Measurements from ENCODE around the gene CYTL1.
"Not testable (repeated sequence)": the region's sequence is repeated elsewhere in the genome, so short reads cannot be mapped to it uniquely, and the experiment has no call there.

CYTL1 gene

DNA sequence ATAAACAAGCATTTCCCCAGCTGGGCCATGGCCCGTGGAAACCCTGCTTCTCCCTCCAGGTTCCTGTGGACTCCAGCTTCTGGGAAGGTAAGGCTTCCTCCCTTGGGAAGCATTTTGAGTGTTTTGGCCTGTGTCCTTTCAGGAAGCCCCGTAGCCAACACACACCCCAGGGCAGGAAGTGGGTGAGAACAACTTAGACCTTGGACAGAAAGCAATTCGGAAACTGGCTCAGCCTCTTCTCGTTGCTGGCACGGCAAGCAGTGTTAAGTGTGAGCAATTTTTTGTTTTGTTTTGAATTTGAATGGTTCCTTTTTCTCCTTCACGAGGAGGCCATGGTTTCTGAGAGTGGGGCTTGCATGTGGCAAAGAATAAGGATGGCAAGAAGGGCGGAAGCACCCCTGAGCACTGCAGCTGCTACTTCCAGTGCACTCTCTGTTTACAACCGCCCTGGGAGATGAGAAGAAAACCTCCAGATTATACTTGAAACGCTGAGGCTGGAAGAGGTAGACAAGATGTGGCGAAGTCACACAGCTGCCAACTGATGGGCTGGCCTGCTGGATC is 14.1 kb upstream of the CYTL1 start:
- DNase-seq (ENCODE audit: low spot score), result no peak

DNA sequence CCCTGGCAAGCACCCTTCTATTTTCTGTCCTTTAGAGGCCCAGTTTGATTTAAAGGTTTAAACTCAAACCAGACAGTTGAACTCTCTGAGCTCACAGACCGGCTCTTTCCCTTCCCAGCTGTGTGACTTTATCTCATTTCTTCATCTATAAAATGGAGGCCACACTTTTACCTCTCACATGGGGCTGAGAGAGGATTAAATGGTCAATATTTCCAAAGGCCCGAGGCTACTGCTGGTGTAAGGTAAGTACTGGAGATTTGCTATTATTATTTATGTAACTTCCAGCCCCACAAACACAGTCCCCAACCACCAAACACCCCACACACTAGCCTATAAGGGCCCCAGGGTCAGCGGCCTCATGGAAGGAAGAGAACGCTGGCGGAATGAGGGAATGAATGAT is 13.6 kb upstream of the CYTL1 start:
- DNase-seq (ENCODE audit: low spot score), result no peak

DNA sequence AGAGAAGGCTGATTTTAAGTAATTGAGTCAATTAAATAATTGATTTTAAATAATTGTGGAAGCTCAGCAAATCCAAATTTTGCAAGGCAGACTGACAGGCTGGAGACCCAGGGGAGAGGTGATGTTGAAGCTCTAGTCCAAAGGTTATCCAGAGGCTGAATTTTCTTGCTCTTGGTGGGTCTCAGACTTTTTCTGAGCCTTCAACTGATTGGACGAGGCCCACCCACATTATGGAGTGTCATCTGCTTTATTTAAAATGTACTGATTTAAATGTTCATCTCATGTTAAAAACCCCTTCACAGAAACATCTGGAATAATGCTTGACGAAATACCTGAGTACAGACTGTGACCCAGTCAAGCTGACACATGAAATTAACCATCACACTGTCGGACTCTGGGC is 11.7 kb upstream of the CYTL1 start:
- no peak for DNase-seq (ENCODE audit: low spot score)

DNA sequence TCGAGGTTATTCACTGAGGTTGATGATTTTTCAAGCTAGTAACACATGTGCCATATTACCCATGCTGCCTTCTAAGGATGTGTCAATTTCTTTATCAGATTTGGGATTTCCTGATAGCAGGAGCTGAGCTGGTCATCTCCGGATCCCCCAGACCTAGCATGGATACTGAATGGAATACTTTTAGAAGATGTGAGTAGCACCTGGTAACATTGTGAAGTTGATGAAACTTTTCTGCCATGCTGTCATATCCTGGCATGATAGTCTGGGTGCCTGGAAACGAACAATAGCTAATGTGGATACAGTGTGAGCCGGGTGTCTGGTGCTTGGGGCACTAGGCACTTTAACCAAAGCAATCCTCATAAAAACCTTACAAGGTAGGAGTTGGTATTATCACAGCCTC is 11.0 kb upstream of the CYTL1 start:
- no peak for DNase-seq (ENCODE audit: low spot score)

GRCh38 chr4:5029447-5029846 is 10.2 kb upstream of the CYTL1 start:
- DNase-seq (ENCODE audit: low spot score), result no peak

DNA sequence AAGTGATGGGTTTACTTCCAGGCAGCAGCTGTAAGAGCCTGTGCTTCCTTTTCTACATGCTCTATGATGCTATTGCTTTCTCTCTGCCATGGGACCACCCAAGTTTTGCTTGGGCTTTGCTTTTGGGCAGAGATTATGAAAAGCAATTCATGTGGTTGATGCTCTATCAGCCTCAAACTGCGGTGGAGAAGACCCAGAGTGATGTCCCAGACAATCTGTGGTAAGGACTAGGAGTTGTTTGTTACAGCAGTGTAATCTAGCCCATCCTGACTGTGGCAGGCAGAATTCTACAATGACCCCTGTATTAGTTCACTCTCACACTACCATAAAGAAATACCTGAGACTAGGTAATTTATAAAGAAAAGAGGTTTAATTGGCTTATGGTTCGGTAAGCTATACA is 9.2 kb upstream of the CYTL1 start:
- DNase-seq (ENCODE audit: low spot score), result no peak

DNA sequence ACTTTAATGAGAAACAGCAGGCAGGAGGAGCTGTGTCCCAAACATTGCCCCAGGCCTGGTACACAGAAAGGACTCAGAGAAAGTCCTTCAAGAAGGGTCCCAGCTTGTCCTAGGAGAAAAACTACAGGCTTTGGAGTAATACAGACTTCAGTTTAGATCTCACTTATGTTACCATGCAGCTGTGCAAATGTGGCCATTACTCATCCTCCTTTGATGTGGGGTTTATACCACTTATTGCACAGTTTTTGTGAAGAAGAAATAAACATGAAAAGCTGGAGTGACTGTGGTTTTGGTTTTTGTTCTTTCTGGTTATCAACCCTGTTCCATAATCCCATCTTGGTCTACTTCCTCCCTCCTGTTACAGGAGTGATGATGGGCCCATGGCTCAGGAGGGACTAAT is 8.1 kb upstream of the CYTL1 start:
- no peak for DNase-seq (ENCODE audit: low spot score)

DNA sequence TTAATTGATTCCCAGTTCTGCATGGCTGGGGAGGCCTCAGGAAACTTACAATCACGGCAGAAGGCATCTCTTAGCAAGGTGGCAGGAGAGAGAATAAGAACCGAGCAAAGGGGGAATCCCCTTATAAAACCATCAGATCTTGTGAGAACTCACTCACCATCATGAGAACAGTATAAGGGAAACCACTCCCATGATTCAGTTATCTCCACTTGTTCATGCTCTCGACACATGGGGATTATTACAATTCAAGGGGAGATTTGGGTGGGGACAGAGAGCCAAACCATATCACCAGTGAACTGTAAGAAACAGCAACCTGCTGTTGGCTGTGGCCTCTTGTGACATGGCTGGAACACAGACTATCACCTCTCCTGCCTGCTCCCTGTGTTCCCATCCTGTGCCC is 7.1 kb upstream of the CYTL1 start:
- DNase-seq (ENCODE audit: low spot score), result no peak

DNA sequence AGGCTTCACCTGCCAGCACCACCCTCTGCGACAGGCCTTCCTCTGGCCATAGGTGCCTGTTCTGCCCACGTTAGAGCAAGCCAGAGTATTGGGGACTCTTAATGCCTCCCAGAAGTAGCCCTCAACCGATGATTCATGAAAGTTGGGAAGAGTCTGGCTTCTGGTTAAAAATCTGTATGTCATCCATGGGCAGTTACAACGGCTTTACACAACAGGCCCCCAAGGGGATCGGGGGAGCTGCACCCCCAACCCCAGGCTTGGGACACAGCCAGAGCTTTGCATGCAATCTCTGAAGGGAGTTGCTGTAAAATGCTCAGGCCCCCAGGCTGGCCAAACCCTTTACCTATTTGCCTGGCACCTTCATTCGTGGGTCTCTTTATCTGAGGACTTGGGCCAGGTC is 5.4 kb upstream of the CYTL1 start:
- DNase-seq (ENCODE audit: low spot score), result no peak

GRCh38 chr4:5021546-5021945 is 2.3 kb upstream of the CYTL1 start:
- DNase-seq (ENCODE audit: low spot score), result no peak

- DNase-seq (ENCODE audit: low spot score), result no peak
These were observed 1.1 kb upstream of the CYTL1 start for GRCh38 chr4:5020341-5020740.

- DNase-seq (ENCODE audit: low spot score), result no peak
These were observed 538 bp upstream of the CYTL1 start for GRCh38 chr4:5019796-5020195.

GRCh38 chr4:5018603-5019002 is 655 bp downstream of the CYTL1 start:
- DNase-seq (ENCODE audit: low spot score), result no peak

DNA sequence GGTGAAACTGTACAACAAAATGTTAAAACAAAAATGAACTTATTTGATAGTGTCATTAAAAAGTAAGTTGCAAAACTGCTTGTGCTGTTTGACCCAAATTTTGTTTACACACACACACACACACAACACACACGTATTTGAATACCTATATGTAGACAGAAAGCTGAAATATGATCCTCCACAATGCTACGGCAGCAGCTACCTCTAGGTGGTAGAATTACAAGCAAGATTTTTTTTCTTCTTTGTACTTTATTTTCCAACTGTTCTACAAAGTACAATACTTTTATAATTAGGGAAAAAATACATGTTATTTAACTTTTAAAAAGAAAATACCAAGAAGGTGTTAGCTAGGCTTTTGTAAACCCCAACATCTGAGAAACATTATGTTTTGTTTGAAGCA is 1.2 kb downstream of the CYTL1 start:
- no peak for DNase-seq (ENCODE audit: low spot score)

- DNase-seq (ENCODE audit: low spot score), result no peak
These were observed 5.1 kb downstream of the CYTL1 start for GRCh38 chr4:5014007-5014682.

DNA sequence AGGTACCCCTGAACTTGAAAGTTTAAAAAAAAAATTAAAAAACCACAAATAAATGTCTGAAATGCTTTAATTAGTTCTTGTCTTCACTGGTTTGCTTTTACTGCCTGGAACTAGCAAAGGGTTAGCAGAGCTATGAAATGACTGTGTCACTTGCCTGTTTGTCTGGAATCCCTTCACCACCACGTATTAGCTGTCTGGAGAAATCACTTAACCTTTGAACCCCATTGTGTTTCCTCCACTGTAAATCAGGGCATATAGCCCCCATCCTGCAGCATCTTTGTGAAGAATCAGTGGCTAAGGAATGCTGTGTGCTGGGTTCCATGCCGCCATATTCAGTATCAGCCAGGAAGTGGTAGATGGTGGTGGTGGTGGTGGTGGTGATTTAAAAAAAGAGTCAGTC is 6.3 kb downstream of the CYTL1 start:
- no peak for DNase-seq (ENCODE audit: low spot score)

GRCh38 chr4:5012244-5012898 is 6.9 kb downstream of the CYTL1 start:
- DNase-seq (ENCODE audit: low spot score), result no peak

DNA sequence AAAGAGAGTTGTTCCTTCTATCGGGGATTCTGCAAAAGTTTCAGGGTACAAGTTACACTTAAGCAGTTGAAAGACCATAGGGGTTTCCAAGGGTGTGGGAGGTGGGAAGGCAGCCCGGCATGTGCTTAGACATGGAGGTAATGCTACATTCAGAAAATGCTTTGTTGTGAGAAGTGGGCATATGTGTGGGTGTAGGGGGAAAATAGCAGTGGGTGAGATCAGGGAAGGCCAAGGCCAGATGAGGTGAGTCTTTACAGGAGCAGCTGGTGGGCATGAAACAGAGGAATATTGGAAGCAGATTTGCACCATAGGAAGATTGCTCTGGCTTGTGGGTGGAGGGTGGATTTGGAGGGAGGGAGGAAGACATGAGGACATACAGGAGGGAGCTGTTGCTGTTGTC is 8.3 kb downstream of the CYTL1 start:
- no peak for DNase-seq (ENCODE audit: low spot score)

- DNase-seq (ENCODE audit: low spot score), result no peak
These were observed 9.5 kb downstream of the CYTL1 start for GRCh38 chr4:5009796-5010195.

GRCh38 chr4:5006932-5007331 is 12.3 kb downstream of the CYTL1 start:
- DNase-seq (ENCODE audit: low spot score), result not testable (repeated sequence)

DNA sequence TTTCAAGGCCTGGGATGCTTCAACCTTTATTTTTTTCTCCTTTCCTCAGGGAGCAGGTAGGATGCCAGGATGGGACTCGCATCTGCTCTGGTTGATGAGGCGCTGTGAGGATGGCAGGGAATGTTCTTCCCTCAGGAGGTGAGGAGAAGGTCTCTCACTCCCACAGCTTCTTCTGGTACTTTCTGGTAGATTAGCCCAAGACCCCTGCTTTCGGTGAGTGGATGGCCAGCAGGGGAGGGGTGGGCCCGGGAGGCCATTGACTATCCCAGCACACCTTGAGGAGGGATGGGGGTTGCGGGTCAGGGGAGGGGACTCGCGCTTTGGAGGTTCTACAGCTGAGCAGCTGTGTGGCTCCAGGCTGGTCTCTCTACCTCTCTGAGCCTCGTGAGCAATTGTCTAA is 14.8 kb downstream of the CYTL1 start:
- no peak for DNase-seq (ENCODE audit: low spot score)

GRCh38 chr4:5003918-5004317 is 15.3 kb downstream of the CYTL1 start:
- no peak for DNase-seq (ENCODE audit: low spot score)

DNA sequence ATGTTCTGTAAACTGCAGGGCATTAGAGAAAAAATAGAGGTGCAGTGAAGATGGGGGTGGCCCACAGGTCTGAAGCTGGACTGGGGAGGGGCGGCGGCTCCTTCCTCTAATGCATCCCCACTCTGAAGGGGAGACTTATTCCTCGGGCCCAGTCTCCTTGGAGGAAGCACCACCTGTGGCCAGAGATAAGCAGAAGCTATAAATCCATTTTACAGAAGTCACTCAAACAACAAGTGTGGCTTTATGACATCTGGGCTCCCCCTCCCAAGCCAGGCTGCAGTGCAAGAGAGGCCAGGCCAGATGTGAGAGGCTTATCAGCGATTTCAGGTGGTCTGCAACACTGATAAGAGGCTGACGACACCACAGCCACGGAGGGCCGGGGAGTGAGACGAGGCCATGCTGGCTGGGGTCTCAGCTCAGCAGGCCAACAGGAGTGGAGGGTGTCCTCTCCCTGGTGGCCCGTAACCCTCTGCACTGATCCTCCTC is 15.8 kb downstream of the CYTL1 start:
- DNase-seq (ENCODE audit: low spot score), result peak; percentile 34

DNA sequence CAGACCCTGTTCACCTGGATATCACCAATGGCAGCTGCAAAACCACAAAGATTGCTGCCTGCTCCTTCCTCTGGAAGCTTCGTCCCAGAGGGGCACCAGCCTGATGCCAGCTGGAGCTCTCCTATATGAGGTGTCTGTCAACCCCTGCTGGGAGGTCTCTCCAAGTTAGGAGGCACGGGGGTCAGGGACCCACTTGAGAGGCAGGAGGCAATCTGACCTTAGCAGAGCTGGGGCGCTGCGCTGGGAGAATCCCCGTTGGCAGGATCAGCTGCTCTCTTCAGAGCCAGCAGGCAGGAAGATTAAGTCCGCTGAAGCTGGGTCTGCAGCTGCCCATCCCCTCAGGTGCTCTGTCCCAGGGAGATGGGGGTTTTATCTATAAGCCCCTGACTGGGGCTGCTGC is 17.6 kb downstream of the CYTL1 start:
- not testable (repeated sequence) for DNase-seq (ENCODE audit: low spot score)

All from hematopoietic multipotent progenitor cell treated with erythropoietin and hydrocortisone succinate and interleukin-3 and kit ligand, for 17 days (in vitro differentiated cells).